GM18951 (cell line): ENCODE data around the gene GLI1.

ENCODE experiments used
- POLR2A ChIP-seq: IDR thresholded peaks from 4 replicates; pipeline ENCODE4 v1.6.1; 2011; ENCODE audit warnings: mild to moderate bottlenecking; ENCODE audit not compliant: insufficient read length, insufficient read depth; ENCODE audit errors: extremely low read depth
- in situ Hi-C: fragments of 300-500 bp; cut with MboI; formaldehyde crosslinking; loops from one replicate; pipeline ENCODE4 v1.12.0; 2022; ENCODE audit warnings: low sequenced_read_pairs, mixed read lengths, inconsistent platforms; ENCODE audit not compliant: unreplicated experiment

GLI1 gene

GRCh38 chr12:57520053-57520818 is 60.7 kb downstream of the GLI1 start, which contains the start of gene DDIT3:
Gene DDIT3 (minus strand): TSS chr12:57520514. CDS start chr12:57517406, 3,108 bp downstream.
- in situ Hi-C loops = no loop called here
- peak; percentile 99 for TF ChIP-seq POLR2A

- no peak for TF ChIP-seq POLR2A
- in situ Hi-C loops = no loop called here
Measured at GRCh38 chr12:57521525-57522010, 62.0 kb downstream of the GLI1 start.
